OCI-LY1 (cell line): ENCODE results near the gene HSPA12A.

Experiments
- H2AFZ ChIP-seq: fragments of 200-600 bp; sonication (generic), shearing (Covaris generic); 2 replicates; pipeline ENCODE4 v1.6.0; 2014; ENCODE audit warnings: antibody characterized with exemption, mild to moderate bottlenecking, low read length
- H3F3A ChIP-seq: fragments of 200-600 bp; sonication (generic), shearing (Covaris generic); 2 replicates; pipeline ENCODE4 v1.6.0; 2014; ENCODE audit warnings: mild to moderate bottlenecking, antibody characterized with exemption, low read length, moderate library complexity; ENCODE audit not compliant: insufficient read depth
- H3K27ac ChIP-seq: fragments of 200-600 bp; sonication (generic); 2 replicates; pipeline ENCODE4 v1.5.1; 2014; ENCODE audit warnings: low read length, mixed run types, mild to moderate bottlenecking, low read depth; ENCODE audit not compliant: poor library complexity, severe bottlenecking
- H3K27me3 ChIP-seq: fragments of 200-600 bp; sonication (generic); 2 replicates; pipeline ENCODE4 v1.6.0; 2014; ENCODE audit warnings: antibody characterized with exemption, mild to moderate bottlenecking, low read length, moderate library complexity; ENCODE audit not compliant: insufficient read depth
- H3K36me3 ChIP-seq: fragments of 200-600 bp; sonication (generic); 2 replicates; pipeline ENCODE4 v1.6.1; 2014; ENCODE audit warnings: mild to moderate bottlenecking, antibody characterized with exemption, low read length, moderate library complexity, mixed read lengths; ENCODE audit not compliant: insufficient read depth
- H3K4me1 ChIP-seq: fragments of 200-600 bp; sonication (generic); 2 replicates; pipeline ENCODE4 v1.5.1; 2014; ENCODE audit warnings: mild to moderate bottlenecking, low read length, moderate library complexity; ENCODE audit not compliant: insufficient read depth, severe bottlenecking
- H3K4me2 ChIP-seq: fragments of 200-600 bp; sonication (generic), shearing (Covaris generic); 2 replicates; pipeline ENCODE4 v1.6.1; 2014; ENCODE audit warnings: low read length
- H3K4me3 ChIP-seq: fragments of 200-600 bp; sonication (generic); 2 replicates; pipeline ENCODE4 v1.5.1; 2014; ENCODE audit warnings: low read length, low read depth, mild to moderate bottlenecking, mixed read lengths; ENCODE audit not compliant: poor library complexity, severe bottlenecking
- H3K79me2 ChIP-seq: fragments of 200-600 bp; shearing (Covaris generic); 2 replicates; pipeline ENCODE4 v1.6.1; 2016; ENCODE audit warnings: mixed run types, low read length, mixed read lengths; ENCODE audit not compliant: insufficient read depth
- H3K9ac ChIP-seq: fragments of 200-600 bp; sonication (generic), shearing (Covaris generic); 2 replicates; pipeline ENCODE4 v1.6.1; 2014; ENCODE audit warnings: mild to moderate bottlenecking, low read length, mixed read lengths
- H3K9me2 ChIP-seq: fragments of 200-600 bp; sonication (generic), shearing (Covaris generic); 2 replicates; pipeline ENCODE4 v1.6.1; 2014; ENCODE audit warnings: low read depth, mild to moderate bottlenecking, low read length, mixed read lengths
- H3K9me3 ChIP-seq: fragments of 200-600 bp; shearing (Covaris generic); 2 replicates; pipeline ENCODE4 v1.6.1; 2014; ENCODE audit warnings: low read length, mixed read lengths
- H4K20me1 ChIP-seq: fragments of 200-600 bp; sonication (generic), shearing (Covaris generic); 2 replicates; pipeline ENCODE4 v1.6.0; 2016; ENCODE audit warnings: mild to moderate bottlenecking, low read length; ENCODE audit not compliant: insufficient read depth
- EZH2 ChIP-seq: fragments of 200-600 bp; sonication (generic), shearing (Covaris generic); IDR thresholded peaks from 2 replicates; pipeline ENCODE4 v1.8.0; 2017; ENCODE audit warnings: borderline replicate concordance, mixed run types, mild to moderate bottlenecking, antibody characterized with exemption, low read length, moderate library complexity, mixed read lengths
- TF ChIP-seq, protein P1 (sequence below): fragments of 200-600 bp; sonication (generic), shearing (Covaris generic); IDR thresholded peaks from 2 replicates; pipeline ENCODE4 v1.5.1; 2017; ENCODE audit warnings: mild to moderate bottlenecking, antibody characterized with exemption, low read length, moderate library complexity, mixed read lengths

HSPA12A gene

DNA sequence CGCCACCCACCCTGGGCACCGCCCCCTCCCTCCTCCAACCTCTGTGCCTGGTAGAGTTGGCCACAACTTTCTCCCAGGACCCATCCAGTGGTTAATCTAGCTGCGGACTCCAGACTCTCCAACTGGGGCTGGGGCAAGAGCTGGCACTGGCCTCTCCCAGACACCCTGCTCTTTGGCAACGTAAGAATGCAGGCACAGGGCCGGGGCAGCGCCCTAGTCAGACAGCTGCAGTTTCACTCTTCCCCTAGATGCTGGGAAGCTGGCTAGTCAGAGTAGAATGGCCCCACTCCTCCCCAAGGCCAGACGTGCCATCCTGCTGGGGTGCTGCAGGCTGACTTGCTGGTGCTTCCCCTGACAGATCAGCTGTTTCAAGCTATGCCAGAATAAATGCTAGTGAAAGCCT is 22.1 kb downstream of the HSPA12A start:
- Histone ChIP-seq H2AFZ (no peak overlapping the region), H3K27me3 (0 out of 2 replicates have a peak, but pooled peaks cover 4% of the 10 kb centered on the region), H3K79me2 (no peaks in the 10 kb centered on the region), H3K9ac (no peak overlapping the region), H3K9me3 (no peaks in the 10 kb centered on the region), H3F3A (no peaks in the 10 kb centered on the region), H3K4me3 (no peak overlapping the region), H3K4me2 (no peak overlapping the region), H4K20me1 (no peaks in the 10 kb centered on the region), H3K4me1 (no peaks in the 10 kb centered on the region), H3K27ac (no peak overlapping the region), H3K36me3 (no peaks in the 10 kb centered on the region), H3K9me2 (no peaks in the 10 kb centered on the region)
- TF ChIP-seq, protein P1, sequence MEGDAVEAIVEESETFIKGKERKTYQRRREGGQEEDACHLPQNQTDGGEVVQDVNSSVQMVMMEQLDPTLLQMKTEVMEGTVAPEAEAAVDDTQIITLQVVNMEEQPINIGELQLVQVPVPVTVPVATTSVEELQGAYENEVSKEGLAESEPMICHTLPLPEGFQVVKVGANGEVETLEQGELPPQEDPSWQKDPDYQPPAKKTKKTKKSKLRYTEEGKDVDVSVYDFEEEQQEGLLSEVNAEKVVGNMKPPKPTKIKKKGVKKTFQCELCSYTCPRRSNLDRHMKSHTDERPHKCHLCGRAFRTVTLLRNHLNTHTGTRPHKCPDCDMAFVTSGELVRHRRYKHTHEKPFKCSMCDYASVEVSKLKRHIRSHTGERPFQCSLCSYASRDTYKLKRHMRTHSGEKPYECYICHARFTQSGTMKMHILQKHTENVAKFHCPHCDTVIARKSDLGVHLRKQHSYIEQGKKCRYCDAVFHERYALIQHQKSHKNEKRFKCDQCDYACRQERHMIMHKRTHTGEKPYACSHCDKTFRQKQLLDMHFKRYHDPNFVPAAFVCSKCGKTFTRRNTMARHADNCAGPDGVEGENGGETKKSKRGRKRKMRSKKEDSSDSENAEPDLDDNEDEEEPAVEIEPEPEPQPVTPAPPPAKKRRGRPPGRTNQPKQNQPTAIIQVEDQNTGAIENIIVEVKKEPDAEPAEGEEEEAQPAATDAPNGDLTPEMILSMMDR, result no peak
- no peak for TF ChIP-seq EZH2

DNA sequence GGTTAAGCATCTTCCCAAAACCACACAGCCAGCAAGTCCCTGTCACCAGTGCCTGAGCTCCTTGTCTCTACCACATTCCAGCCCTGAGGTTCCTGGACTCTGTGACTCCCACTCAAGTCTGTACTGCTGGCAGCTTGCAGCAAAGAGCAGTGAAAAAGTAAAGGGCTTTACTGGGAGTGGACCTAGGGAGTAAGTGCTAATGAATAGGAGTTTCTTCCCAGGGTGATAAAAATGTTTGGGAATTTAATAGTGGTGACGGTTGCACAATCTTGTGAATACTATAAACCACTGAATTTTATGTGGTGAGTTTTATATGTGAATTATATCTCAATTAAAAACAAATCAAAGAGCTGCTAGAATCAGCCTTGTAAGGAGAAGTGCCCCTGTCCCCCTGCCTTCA is 22.6 kb downstream of the HSPA12A start:
- no peak for TF ChIP-seq EZH2
- TF ChIP-seq, protein P1, result no peak
- Histone ChIP-seq H3K9me3 (no peaks in the 10 kb centered on the region), H3K9ac (no peak overlapping the region), H3K27ac (no peak overlapping the region), H3F3A (no peaks in the 10 kb centered on the region), H3K4me1 (no peaks in the 10 kb centered on the region), H3K9me2 (no peaks in the 10 kb centered on the region), H3K36me3 (no peaks in the 10 kb centered on the region), H3K79me2 (no peaks in the 10 kb centered on the region), H3K4me2 (no peak overlapping the region), H3K27me3 (0 out of 2 replicates have a peak, but pooled peaks cover 4% of the 10 kb centered on the region), H2AFZ (no peak overlapping the region), H4K20me1 (no peaks in the 10 kb centered on the region), H3K4me3 (no peak overlapping the region)

DNA sequence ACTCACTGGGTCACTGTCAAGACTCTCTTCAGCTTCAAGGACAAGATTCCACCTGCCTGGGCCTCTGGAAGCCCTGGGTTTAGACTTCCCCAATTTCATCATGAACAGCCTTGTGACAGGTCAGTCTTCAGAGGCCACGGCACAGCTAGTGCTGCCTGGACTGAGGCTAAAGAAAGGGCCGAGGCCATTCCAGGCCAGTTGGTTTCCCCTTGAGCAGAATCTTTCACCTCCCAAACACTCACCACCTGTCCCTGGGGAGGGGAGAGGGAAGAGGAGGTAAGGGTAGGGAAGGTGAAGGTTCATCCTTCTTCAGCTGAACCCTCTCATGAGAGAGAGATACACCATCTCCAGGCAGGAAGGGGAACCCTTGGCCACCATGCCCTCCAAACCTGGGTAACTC is 24.3 kb downstream of the HSPA12A start:
- H2AFZ ChIP-seq, result no peak overlapping the region

More for the DNA sequence above, 24.3 kb downstream of the HSPA12A start:
- Histone ChIP-seq H3K27me3 (0 out of 2 replicates have a peak, but pooled peaks cover 4% of the 10 kb centered on the region), H3F3A (no peaks in the 10 kb centered on the region), H3K9ac (no peak overlapping the region), H3K4me1 (no peaks in the 10 kb centered on the region), H3K79me2 (no peaks in the 10 kb centered on the region), H4K20me1 (no peaks in the 10 kb centered on the region), H3K36me3 (no peaks in the 10 kb centered on the region), H3K9me2 (no peaks in the 10 kb centered on the region), H3K4me3 (no peak overlapping the region), H3K27ac (no peak overlapping the region), H3K4me2 (no peak overlapping the region), H3K9me3 (no peaks in the 10 kb centered on the region)
- TF ChIP-seq, protein P1, result no peak
- no peak for TF ChIP-seq EZH2
